Measurements from ENCODE around the gene CADPS. TPM values are rescaled to one million over a fixed set of nuclear protein-coding genes. Genes with fewer than 3 reads are reported as not detected.

The CADPS gene
- total RNA-seq, 1 experiment from 2014 or later, result 7.0 TPM

GRCh38 chr3:62672270-62672987 lies 202.8 kb downstream of the CADPS start:
- Mint-ChIP-seq H3K4me3 (no peak overlapping the region), H3K36me3 (no peaks in the 10 kb centered on the region), H3K27me3 (ENCODE audit: low read depth) (no peaks in the 10 kb centered on the region), H3K27ac (no peak overlapping the region), H3K4me1 (peaks cover 22% of the 10 kb centered on the region), H3K9me3 (no peaks in the 10 kb centered on the region)
- TF ChIP-seq NFE2L1 (CRISPR knock-in tag; IDR thresholded peaks at IDR 0.05), result no peak
- TF ChIP-seq STAT6 (CRISPR knock-in tag; conservative IDR thresholded peaks at IDR 0.05; ENCODE audit: low read depth), result no peak
- TF ChIP-seq SMAD4 (CRISPR knock-in tag; IDR thresholded peaks at IDR 0.05), result no peak
- TF ChIP-seq ZNF416 (CRISPR knock-in tag; IDR thresholded peaks at IDR 0.05), result no peak
- TF ChIP-seq GABPB1 (CRISPR knock-in tag; IDR thresholded peaks at IDR 0.05), result no peak
- TF ChIP-seq ZNF232 (CRISPR knock-in tag; IDR thresholded peaks at IDR 0.05), result no peak
- TF ChIP-seq IRF2 (CRISPR knock-in tag; IDR thresholded peaks at IDR 0.05; ENCODE audit: borderline replicate concordance, low read depth), result no peak
- no peak for TF ChIP-seq ZBTB21 (CRISPR knock-in tag; IDR thresholded peaks at IDR 0.05; ENCODE audit: borderline replicate concordance)
- TF ChIP-seq ZNF121 (CRISPR knock-in tag; IDR thresholded peaks at IDR 0.05), result no peak
- no peak for TF ChIP-seq ZNF671 (CRISPR knock-in tag; IDR thresholded peaks at IDR 0.05)
- no peak for TF ChIP-seq OVOL2 (CRISPR knock-in tag; IDR thresholded peaks at IDR 0.05; ENCODE audit: borderline replicate concordance)
- no peak for TF ChIP-seq ZNF317 (CRISPR knock-in tag; IDR thresholded peaks at IDR 0.05; ENCODE audit: borderline replicate concordance, low read depth)
- POLR2A ChIA-PET, result no interaction called here
- DNase-seq (ENCODE audit: low spot score) (no peak), ATAC-seq (no peak)
- CTCF ChIA-PET, result no interaction called here

GRCh38 chr3:62670351-62670750 lies 204.9 kb downstream of the CADPS start:
- POLR2A ChIA-PET, result no interaction called here
- CTCF ChIA-PET, result interaction anchor here (0.6 to 1.5 kb wide), 3 partner anchors 11 to 558 kb away, joined by 3 to 4 read pairs (median 3); no protein-coding TSS in a partner anchor
- DNase-seq (ENCODE audit: low spot score), result no peak
- no peak for ATAC-seq
- H3K4me1 Mint-ChIP-seq, result peaks cover 17% of the 10 kb centered on the region
- H3K4me3 Mint-ChIP-seq, result no peak overlapping the region
- H3K27ac Mint-ChIP-seq, result no peak overlapping the region
- H3K9me3 Mint-ChIP-seq, result no peaks in the 10 kb centered on the region
- no peaks in the 10 kb centered on the region for H3K36me3 Mint-ChIP-seq
- no peaks in the 10 kb centered on the region for H3K27me3 Mint-ChIP-seq (ENCODE audit: low read depth)
- TF ChIP-seq FOXP1 (CRISPR knock-in tag; IDR thresholded peaks at IDR 0.05; ENCODE audit: borderline replicate concordance) (no peak), ATF2 (CRISPR knock-in tag; IDR thresholded peaks at IDR 0.05; ENCODE audit: borderline replicate concordance, low read depth) (no peak), ZNF512 (CRISPR knock-in tag; IDR thresholded peaks at IDR 0.05; ENCODE audit: borderline replicate concordance) (no peak), ZNF423 (CRISPR knock-in tag; IDR thresholded peaks at IDR 0.05) (no peak), RELA (CRISPR knock-in tag; IDR thresholded peaks at IDR 0.05; ENCODE audit: borderline replicate concordance) (no peak), ZNF532 (CRISPR knock-in tag; IDR thresholded peaks at IDR 0.05; ENCODE audit: borderline replicate concordance) (no peak), SOX15 (CRISPR knock-in tag; IDR thresholded peaks at IDR 0.05) (no peak), NR2C2 (CRISPR knock-in tag; IDR thresholded peaks at IDR 0.05) (no peak), CREM (CRISPR knock-in tag; IDR thresholded peaks at IDR 0.05) (no peak), ZBTB43 (CRISPR knock-in tag; IDR thresholded peaks at IDR 0.05) (no peak)
- TF ChIP-seq, protein P1, sequence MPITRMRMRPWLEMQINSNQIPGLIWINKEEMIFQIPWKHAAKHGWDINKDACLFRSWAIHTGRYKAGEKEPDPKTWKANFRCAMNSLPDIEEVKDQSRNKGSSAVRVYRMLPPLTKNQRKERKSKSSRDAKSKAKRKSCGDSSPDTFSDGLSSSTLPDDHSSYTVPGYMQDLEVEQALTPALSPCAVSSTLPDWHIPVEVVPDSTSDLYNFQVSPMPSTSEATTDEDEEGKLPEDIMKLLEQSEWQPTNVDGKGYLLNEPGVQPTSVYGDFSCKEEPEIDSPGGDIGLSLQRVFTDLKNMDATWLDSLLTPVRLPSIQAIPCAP (CRISPR knock-in tag; IDR thresholded peaks at IDR 0.05), result no peak
